Kidney epithelial cell (primary cell): ENCODE results near the gene SIAE. TPM values are rescaled to one million over a fixed set of nuclear protein-coding genes. Genes with fewer than 3 reads are reported as not detected.

ENCODE experiments used
- DNase-seq: peaks from one replicate; pipeline ENCODE4 v3.0.0-alpha.2; 2010; ENCODE audit warnings: low read depth
- H3K27me3 ChIP-seq: 2 replicates; pipeline ENCODE4 v1.6.0; 2011; ENCODE audit warnings: low read length; ENCODE audit not compliant: control insufficient read depth, insufficient read depth
- H3K36me3 ChIP-seq: 2 replicates; pipeline ENCODE4 v1.5.1; 2011; ENCODE audit warnings: low read length; ENCODE audit not compliant: control insufficient read depth, insufficient read depth
- H3K4me3 ChIP-seq: 2 replicates; pipeline ENCODE4 v1.5.1; 2011; ENCODE audit warnings: low read depth, mild to moderate bottlenecking, control low read depth, low read length
- CTCF ChIP-seq: IDR thresholded peaks from 2 replicates; pipeline ENCODE4 v1.5.1; 2011; ENCODE audit warnings: mild to moderate bottlenecking, moderate library complexity, low read length, control low read depth, inconsistent platforms; ENCODE audit not compliant: insufficient read depth, poor library complexity, severe bottlenecking
- total RNA-seq: library from RNA; depleted of rRNA; stranded (reverse); fragments of >200 nt; gene quantifications from 2 replicates; pipeline ENCODE4 v1.2.3, GENCODE V29; 2015

Gene SIAE
- total RNA-seq, 1 donor from 2014 or later = 10.3 TPM

- no peak for DNase-seq
- Histone ChIP-seq H3K4me3 (no peak overlapping the region), H3K27me3 (no peaks in the 10 kb centered on the region), H3K36me3 (no peaks in the 10 kb centered on the region)
- no peak for TF ChIP-seq CTCF
These were observed 24.9 kb downstream of the SIAE start for GRCh38 chr11:124648610-124649009.

- TF ChIP-seq CTCF = no peak
- no peaks in the 10 kb centered on the region for H3K36me3 ChIP-seq
- DNase-seq = no peak
These were observed 27.4 kb downstream of the SIAE start for GRCh38 chr11:124646148-124646547.

GRCh38 chr11:124644426-124645280, 28.9 kb downstream of the SIAE start:
- Histone ChIP-seq H3K4me3 (no peak overlapping the region), H3K27me3 (no peaks in the 10 kb centered on the region), H3K36me3 (no peaks in the 10 kb centered on the region)
- no peak for DNase-seq
- TF ChIP-seq CTCF = peak; percentile 77

More at GRCh38 chr11:124646148-124646547, 27.4 kb downstream of the SIAE start:
- Histone ChIP-seq H3K27me3 (no peaks in the 10 kb centered on the region), H3K4me3 (no peak overlapping the region)

GRCh38 chr11:124643605-124644425, 29.7 kb downstream of the SIAE start:
- Histone ChIP-seq H3K4me3 (no peak overlapping the region), H3K27me3 (no peaks in the 10 kb centered on the region), H3K36me3 (no peaks in the 10 kb centered on the region)
- TF ChIP-seq CTCF = no peak
- no peak for DNase-seq

GRCh38 chr11:124643042-124643604, 30.4 kb downstream of the SIAE start:
- Histone ChIP-seq H3K4me3 (no peak overlapping the region), H3K27me3 (no peaks in the 10 kb centered on the region), H3K36me3 (no peaks in the 10 kb centered on the region)
- TF ChIP-seq CTCF = no peak
- DNase-seq = no peak
